HepG2 (cell line): ENCODE measurements around the gene TMEM141. TPM values are rescaled to one million over a fixed set of nuclear protein-coding genes. Genes with fewer than 3 reads are reported as not detected.

Source experiments
- ATM ChIP-seq: fragments of 450-650 bp; IDR thresholded peaks from 2 replicates; pipeline ENCODE4 v1.7.1; 2017; ENCODE audit warnings: mild to moderate bottlenecking, borderline replicate concordance
- CERS6 ChIP-seq: sonication (generic); formaldehyde crosslinking; IDR thresholded peaks from 2 replicates; pipeline ENCODE4 v1.5.0; 2020; ENCODE audit warnings: missing genetic modification reagents
- EHMT2 ChIP-seq: fragments of 200-600 bp; sonication (generic); IDR thresholded peaks from 2 replicates; pipeline ENCODE4 v1.7.0; 2017; ENCODE audit warnings: antibody characterized with exemption, low read depth, low read length, borderline replicate concordance
- FOXO1 ChIP-seq: sonication (generic); formaldehyde crosslinking; IDR thresholded peaks from 2 replicates; pipeline ENCODE4 v1.4.0; 2020; ENCODE audit warnings: missing genetic modification reagents
- HDAC6 ChIP-seq: fragments of 200-600 bp; sonication (generic); IDR thresholded peaks from 2 replicates; pipeline ENCODE4 v1.7.0; 2017; ENCODE audit warnings: mild to moderate bottlenecking, antibody characterized with exemption, low read length, low read depth
- HOXD1 ChIP-seq: sonication (generic); formaldehyde crosslinking; IDR thresholded peaks from 2 replicates; pipeline ENCODE4 v1.5.0; 2020; ENCODE audit warnings: missing genetic modification reagents
- ISX ChIP-seq: sonication (generic); formaldehyde crosslinking; conservative IDR thresholded peaks from 2 replicates; pipeline ENCODE4 v1.5.0; 2020; ENCODE audit warnings: missing genetic modification reagents
- MBD4 ChIP-seq: IDR thresholded peaks from 2 replicates; pipeline ENCODE4 v1.6.1; 2012; ENCODE audit warnings: low read length, inconsistent platforms, borderline replicate concordance
- MEIS2 ChIP-seq: sonication (generic); formaldehyde crosslinking; IDR thresholded peaks from 2 replicates; pipeline ENCODE4 v1.9.0; 2021; ENCODE audit warnings: mild to moderate bottlenecking, missing genetic modification reagents
- MXI1 ChIP-seq: IDR thresholded peaks from 3 replicates; pipeline ENCODE4 v1.6.1; 2012; ENCODE audit warnings: low read depth, low read length, inconsistent platforms, borderline replicate concordance
- PAX8 ChIP-seq: sonication (generic); formaldehyde crosslinking; IDR thresholded peaks from 2 replicates; pipeline ENCODE4 v1.8.0; 2022; ENCODE audit warnings: mild to moderate bottlenecking, missing genetic modification reagents, borderline replicate concordance
- POLR2AphosphoS2 ChIP-seq: IDR thresholded peaks from 2 replicates; pipeline ENCODE4 v1.6.1; 2011; ENCODE audit warnings: low read depth, low read length, improper control_type of control experiment
- SALL1 ChIP-seq: sonication (generic); formaldehyde crosslinking; IDR thresholded peaks from 2 replicates; pipeline ENCODE4 v1.8.0; 2022; ENCODE audit warnings: mild to moderate bottlenecking, missing genetic modification reagents
- ZBTB43 ChIP-seq: sonication (generic); formaldehyde crosslinking; conservative IDR thresholded peaks from 2 replicates; pipeline ENCODE4 v1.4.0; 2020; ENCODE audit warnings: missing genetic modification reagents
- ZFP36L1 ChIP-seq: sonication (generic); formaldehyde crosslinking; IDR thresholded peaks from 2 replicates; pipeline ENCODE4 v1.8.0; 2022; ENCODE audit warnings: mild to moderate bottlenecking, missing genetic modification reagents, moderate library complexity
- ZNF530 ChIP-seq: sonication (generic); formaldehyde crosslinking; IDR thresholded peaks from 2 replicates; pipeline ENCODE4 v1.5.0; 2020; ENCODE audit warnings: low read depth, mild to moderate bottlenecking, missing genetic modification reagents
- ZNF557 ChIP-seq: sonication (generic); formaldehyde crosslinking; IDR thresholded peaks from 2 replicates; pipeline ENCODE4 v1.4.0; 2020; ENCODE audit warnings: missing genetic modification reagents
- polyA plus RNA-seq, 8 experiments: library from polyadenylated mRNA; depleted of rRNA in 3 of 8; stranded (reverse) in 7 of 8; unstranded in 1 of 8; fragments of >200 nt; fragmentation: Illumina TruSeq in 4 of 8; extraction: Trizol in 4 of 8; gene quantifications; 2 replicates each; pipeline versions ENCODE4 v1.2.1 to v1.2.3, GENCODE V29; 2011 to 2016; ENCODE audit warnings: low read depth in 4 of 8, missing spikeins in 1 of 8, mixed read lengths in 1 of 8; ENCODE audit not compliant: insufficient read depth in 1 of 8
- total RNA-seq, 5 experiments: library from RNA; depleted of rRNA; stranded (reverse); fragments of >200 nt; fragmentation: Illumina TruSeq; extraction: Trizol; gene quantifications; 2 replicates each; pipeline ENCODE4 v1.2.3, GENCODE V29; 2016; ENCODE audit warnings: low read depth in 1 of 5
- TF ChIP-seq, protein P1 (sequence below): sonication (generic); formaldehyde crosslinking; IDR thresholded peaks from 2 replicates; pipeline ENCODE4 v1.4.0; 2020; ENCODE audit warnings: missing genetic modification reagents, borderline replicate concordance
- TF ChIP-seq, protein P2 (sequence below): sonication (generic); formaldehyde crosslinking; IDR thresholded peaks from 2 replicates; pipeline ENCODE4 v1.5.1; 2020; ENCODE audit warnings: missing genetic modification reagents, mild to moderate bottlenecking, borderline replicate concordance
- TF ChIP-seq, protein P3 (sequence below): sonication (generic); formaldehyde crosslinking; IDR thresholded peaks from 2 replicates; pipeline ENCODE4 v1.4.0; 2020; ENCODE audit warnings: mild to moderate bottlenecking, missing genetic modification reagents

The TMEM141 gene
- total and polyA plus RNA-seq, 2 of the 13 experiments (the other 11 are each of a cell fraction or from before 2014, with no cell fraction given), result 81.0 to 202 TPM

- TF ChIP-seq, protein P1, sequence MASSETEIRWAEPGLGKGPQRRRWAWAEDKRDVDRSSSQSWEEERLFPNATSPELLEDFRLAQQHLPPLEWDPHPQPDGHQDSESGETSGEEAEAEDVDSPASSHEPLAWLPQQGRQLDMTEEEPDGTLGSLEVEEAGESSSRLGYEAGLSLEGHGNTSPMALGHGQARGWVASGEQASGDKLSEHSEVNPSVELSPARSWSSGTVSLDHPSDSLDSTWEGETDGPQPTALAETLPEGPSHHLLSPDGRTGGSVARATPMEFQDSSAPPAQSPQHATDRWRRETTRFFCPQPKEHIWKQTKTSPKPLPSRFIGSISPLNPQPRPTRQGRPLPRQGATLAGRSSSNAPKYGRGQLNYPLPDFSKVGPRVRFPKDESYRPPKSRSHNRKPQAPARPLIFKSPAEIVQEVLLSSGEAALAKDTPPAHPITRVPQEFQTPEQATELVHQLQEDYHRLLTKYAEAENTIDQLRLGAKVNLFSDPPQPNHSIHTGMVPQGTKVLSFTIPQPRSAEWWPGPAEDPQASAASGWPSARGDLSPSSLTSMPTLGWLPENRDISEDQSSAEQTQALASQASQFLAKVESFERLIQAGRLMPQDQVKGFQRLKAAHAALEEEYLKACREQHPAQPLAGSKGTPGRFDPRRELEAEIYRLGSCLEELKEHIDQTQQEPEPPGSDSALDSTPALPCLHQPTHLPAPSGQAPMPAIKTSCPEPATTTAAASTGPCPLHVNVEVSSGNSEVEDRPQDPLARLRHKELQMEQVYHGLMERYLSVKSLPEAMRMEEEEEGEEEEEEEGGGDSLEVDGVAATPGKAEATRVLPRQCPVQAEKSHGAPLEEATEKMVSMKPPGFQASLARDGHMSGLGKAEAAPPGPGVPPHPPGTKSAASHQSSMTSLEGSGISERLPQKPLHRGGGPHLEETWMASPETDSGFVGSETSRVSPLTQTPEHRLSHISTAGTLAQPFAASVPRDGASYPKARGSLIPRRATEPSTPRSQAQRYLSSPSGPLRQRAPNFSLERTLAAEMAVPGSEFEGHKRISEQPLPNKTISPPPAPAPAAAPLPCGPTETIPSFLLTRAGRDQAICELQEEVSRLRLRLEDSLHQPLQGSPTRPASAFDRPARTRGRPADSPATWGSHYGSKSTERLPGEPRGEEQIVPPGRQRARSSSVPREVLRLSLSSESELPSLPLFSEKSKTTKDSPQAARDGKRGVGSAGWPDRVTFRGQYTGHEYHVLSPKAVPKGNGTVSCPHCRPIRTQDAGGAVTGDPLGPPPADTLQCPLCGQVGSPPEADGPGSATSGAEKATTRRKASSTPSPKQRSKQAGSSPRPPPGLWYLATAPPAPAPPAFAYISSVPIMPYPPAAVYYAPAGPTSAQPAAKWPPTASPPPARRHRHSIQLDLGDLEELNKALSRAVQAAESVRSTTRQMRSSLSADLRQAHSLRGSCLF (CRISPR knock-in tag), result no peak
- TF ChIP-seq ISX (peak; percentile 75; the same call in 1 of the 2 replicates), ZNF530 (CRISPR knock-in tag) (no peak), ZFP36L1 (CRISPR knock-in tag) (no peak), MEIS2 (CRISPR knock-in tag) (no peak), HDAC6 (no peak), EHMT2 (no peak), FOXO1 (CRISPR knock-in tag) (no peak), POLR2AphosphoS2 (no peak), HOXD1 (0 out of 2 replicates have a peak, but pooled peaks have one; percentile 26), MXI1 (peak; percentile 52; the same call in 1 of the 3 replicates), PAX8 (CRISPR knock-in tag) (no peak), ZNF557 (CRISPR knock-in tag) (no peak), MBD4 (no peak), CERS6 (no peak), ATM (no peak), ZBTB43 (CRISPR knock-in tag) (0 out of 2 replicates have a peak, but pooled peaks have one; percentile 30), SALL1 (CRISPR knock-in tag) (peak; percentile 61)
- TF ChIP-seq, protein P2, sequence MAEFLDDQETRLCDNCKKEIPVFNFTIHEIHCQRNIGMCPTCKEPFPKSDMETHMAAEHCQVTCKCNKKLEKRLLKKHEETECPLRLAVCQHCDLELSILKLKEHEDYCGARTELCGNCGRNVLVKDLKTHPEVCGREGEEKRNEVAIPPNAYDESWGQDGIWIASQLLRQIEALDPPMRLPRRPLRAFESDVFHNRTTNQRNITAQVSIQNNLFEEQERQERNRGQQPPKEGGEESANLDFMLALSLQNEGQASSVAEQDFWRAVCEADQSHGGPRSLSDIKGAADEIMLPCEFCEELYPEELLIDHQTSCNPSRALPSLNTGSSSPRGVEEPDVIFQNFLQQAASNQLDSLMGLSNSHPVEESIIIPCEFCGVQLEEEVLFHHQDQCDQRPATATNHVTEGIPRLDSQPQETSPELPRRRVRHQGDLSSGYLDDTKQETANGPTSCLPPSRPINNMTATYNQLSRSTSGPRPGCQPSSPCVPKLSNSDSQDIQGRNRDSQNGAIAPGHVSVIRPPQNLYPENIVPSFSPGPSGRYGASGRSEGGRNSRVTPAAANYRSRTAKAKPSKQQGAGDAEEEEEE (CRISPR knock-in tag), result no peak
- TF ChIP-seq, protein P3, sequence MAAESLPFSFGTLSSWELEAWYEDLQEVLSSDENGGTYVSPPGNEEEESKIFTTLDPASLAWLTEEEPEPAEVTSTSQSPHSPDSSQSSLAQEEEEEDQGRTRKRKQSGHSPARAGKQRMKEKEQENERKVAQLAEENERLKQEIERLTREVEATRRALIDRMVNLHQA (CRISPR knock-in tag), result no peak
Observed at GRCh38 chr9:136799854-136800657, 8.9 kb downstream of the TMEM141 start (continued).
